GM18511 (cell line): ENCODE data around the gene STRADB.
A peak's percentile ranks its signal among the peaks of the same experiment; 100 is the strongest.
"Not testable (repeated sequence)": the region's sequence is repeated elsewhere in the genome, so short reads cannot be mapped to it uniquely, and the experiment has no call there.

Experiments
- ATAC-seq: cut with Tn5 transposase; IDR thresholded peaks from one replicate; pipeline ENCODE4 v1.9.1; 2021; ENCODE audit warnings: mild to moderate bottlenecking, moderate library complexity; ENCODE audit not compliant: unreplicated experiment

STRADB gene

GRCh38 chr2:201430322-201430721 lies 21.2 kb upstream of the STRADB start:
- not testable (repeated sequence) for ATAC-seq

- no peak for ATAC-seq
Measured at GRCh38 chr2:201430839-201431238, 20.7 kb upstream of the STRADB start.

GRCh38 chr2:201432038-201432620 lies 19.4 kb upstream of the STRADB start:
- ATAC-seq: no peak

GRCh38 chr2:201432621-201433393 lies 18.7 kb upstream of the STRADB start:
- no peak for ATAC-seq

GRCh38 chr2:201433394-201433995 lies 18.0 kb upstream of the STRADB start:
- ATAC-seq: no peak

- no peak for ATAC-seq
Measured at GRCh38 chr2:201436141-201436540, 15.4 kb upstream of the STRADB start.

- not testable (repeated sequence) for ATAC-seq
Measured at GRCh38 chr2:201439336-201439922, 12.1 kb upstream of the STRADB start.

GRCh38 chr2:201440182-201440581 lies 11.4 kb upstream of the STRADB start:
- no peak for ATAC-seq

GRCh38 chr2:201441409-201441808 lies 10.1 kb upstream of the STRADB start:
- ATAC-seq: peak; percentile 73

GRCh38 chr2:201444746-201445465 lies 6.6 kb upstream of the STRADB start:
- no peak for ATAC-seq

- ATAC-seq: no peak
Measured at GRCh38 chr2:201447086-201447485, 4.5 kb upstream of the STRADB start.

- no peak for ATAC-seq
Measured at GRCh38 chr2:201448061-201448460, 3.5 kb upstream of the STRADB start.

GRCh38 chr2:201448701-201449100 lies 2.8 kb upstream of the STRADB start:
- ATAC-seq: no peak

GRCh38 chr2:201450954-201451291 lies 617 bp upstream of the STRADB start:
- peak; percentile 29 for ATAC-seq

GRCh38 chr2:201452058-201452921 lies 750 bp downstream of the STRADB start:
- ATAC-seq: peak; percentile 39

- no peak for ATAC-seq
Measured at GRCh38 chr2:201452922-201453643, 1.5 kb downstream of the STRADB start.

GRCh38 chr2:201458381-201458780 lies 6.8 kb downstream of the STRADB start:
- ATAC-seq: no peak

- ATAC-seq: no peak
Measured at GRCh38 chr2:201460532-201460931, 9.0 kb downstream of the STRADB start.

GRCh38 chr2:201464547-201464946 lies 13.0 kb downstream of the STRADB start:
- no peak for ATAC-seq

- ATAC-seq: no peak
Measured at GRCh38 chr2:201465524-201465971, 14.0 kb downstream of the STRADB start.
